GM12801 (cell line): ENCODE results near the gene ZBTB48.

Source experiments
- TF ChIP-seq, protein P1 (sequence below): IDR thresholded peaks from one replicate; pipeline ENCODE4 v1.5.1; 2011; ENCODE audit warnings: control low read depth; ENCODE audit not compliant: insufficient read length; ENCODE audit errors: extremely low read depth

The ZBTB48 gene

DNA sequence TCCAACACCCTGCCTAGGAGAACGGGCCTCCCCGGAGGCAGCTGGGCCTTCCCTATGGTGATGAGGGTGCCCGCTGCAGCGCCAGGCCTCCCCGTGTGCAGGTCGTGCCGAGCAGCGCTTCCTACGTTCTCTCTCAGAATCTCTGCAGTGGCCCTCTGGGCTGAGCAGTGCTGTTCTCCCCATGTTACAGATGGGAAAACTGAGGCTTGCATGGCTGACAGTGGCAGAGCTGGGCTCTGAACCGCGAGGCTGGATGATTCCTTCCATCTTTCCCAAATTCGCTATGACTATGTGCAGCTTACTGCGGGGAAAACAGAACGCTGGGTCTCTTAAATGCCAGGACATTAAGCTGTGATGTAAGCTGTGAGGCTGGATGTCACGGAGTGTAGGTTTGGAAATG is 14.0 kb downstream of the ZBTB48 start:
- TF ChIP-seq, protein P1, sequence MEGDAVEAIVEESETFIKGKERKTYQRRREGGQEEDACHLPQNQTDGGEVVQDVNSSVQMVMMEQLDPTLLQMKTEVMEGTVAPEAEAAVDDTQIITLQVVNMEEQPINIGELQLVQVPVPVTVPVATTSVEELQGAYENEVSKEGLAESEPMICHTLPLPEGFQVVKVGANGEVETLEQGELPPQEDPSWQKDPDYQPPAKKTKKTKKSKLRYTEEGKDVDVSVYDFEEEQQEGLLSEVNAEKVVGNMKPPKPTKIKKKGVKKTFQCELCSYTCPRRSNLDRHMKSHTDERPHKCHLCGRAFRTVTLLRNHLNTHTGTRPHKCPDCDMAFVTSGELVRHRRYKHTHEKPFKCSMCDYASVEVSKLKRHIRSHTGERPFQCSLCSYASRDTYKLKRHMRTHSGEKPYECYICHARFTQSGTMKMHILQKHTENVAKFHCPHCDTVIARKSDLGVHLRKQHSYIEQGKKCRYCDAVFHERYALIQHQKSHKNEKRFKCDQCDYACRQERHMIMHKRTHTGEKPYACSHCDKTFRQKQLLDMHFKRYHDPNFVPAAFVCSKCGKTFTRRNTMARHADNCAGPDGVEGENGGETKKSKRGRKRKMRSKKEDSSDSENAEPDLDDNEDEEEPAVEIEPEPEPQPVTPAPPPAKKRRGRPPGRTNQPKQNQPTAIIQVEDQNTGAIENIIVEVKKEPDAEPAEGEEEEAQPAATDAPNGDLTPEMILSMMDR, result no peak

DNA sequence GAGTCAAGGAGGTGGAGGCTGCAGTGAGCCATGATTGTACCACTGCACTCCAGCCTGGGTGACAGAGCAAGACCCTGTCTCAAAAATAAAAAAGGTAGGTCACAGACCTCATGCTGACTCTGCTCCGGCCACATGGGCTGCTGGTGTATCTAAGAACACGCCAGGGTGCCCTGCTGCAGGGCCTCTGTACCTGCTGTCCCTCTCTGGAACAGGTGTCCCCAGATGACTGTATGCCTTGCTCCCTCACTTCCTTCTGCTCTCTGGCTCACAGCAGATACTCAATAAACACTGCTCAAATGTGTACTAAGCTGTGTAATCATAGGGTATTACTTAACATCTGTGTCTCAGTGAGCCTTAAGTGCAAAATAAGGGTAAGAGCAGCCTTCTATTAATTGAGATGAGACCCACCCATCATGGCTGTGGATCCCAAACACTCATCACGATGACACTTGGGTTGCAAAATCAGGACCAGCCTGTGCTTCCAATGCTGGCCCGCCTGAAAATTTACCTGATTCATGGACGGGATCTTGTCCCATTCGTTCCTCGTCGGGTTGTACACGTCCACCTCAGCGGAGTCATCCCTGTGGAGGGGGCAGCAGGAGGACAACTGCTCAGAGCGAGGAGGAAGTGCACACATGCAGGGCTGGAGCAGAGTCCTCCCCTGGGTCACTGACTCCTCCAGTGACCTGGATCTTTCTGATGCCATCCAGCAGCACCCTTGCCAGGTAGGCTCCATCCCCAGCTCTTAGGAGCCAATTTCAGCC is 15.4 kb downstream of the ZBTB48 start:
- TF ChIP-seq, protein P1, result no peak

DNA sequence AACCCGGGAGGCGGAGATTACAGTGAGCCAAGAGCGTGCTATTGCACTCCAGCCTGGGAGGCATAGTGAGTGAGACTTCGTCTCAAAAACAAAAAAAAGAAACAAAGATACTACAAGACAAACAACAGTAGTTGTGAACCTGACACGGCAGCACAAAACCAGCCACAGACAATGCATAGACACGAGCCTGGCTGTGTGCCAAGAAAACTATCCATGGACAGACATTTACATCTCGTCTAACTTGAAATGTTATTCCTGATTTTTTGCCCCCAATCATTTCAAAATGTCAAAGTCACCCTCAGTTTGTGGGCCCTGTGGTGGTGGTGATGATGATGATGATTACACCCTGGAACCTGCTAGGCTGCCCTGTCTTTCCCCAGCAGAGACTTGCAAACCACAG is 16.6 kb downstream of the ZBTB48 start:
- TF ChIP-seq, protein P1, result no peak

DNA sequence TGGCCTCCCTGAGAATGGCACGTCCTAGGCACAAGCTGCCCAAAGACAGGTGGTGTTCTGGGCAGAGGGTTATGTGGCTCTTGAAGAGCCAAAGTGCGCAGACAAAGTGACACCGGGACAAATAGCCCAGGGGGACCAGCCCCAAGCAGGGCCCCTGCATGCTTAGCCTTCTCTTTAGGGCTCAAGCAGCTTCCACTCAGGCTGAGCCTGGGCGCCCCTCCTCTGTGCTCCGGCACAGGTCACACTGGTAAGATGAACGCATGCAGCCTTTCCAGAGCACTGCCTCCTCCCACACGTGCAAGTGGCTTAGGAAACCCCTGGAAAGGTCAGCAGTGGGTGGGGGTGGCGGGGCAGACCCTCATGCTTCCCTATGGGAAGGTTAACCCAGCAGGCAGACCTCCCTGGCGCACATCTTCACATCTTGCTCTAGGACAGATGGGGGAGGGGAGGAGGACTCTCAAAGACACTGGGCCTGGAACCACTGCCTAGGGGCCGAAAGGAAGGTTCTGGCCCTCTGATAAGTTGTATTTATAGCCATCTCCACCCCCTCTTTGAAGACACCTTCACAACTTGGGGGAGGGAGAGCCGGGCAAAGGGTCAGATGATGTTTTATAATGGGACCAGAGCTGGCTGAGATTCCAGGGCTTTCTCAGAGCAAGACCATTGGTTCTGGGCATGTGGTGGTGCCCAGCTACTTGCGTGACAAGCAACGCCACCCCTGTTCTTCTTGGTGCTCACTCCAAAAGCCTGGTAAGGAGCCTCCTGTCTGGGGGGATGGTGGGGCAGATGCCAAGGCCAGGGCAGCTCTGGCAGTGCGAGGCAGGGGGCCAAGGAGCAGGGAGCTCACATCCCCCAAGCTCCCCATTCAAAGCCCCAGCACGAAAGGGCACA is 17.3 kb downstream of the ZBTB48 start:
- TF ChIP-seq, protein P1, result no peak

DNA sequence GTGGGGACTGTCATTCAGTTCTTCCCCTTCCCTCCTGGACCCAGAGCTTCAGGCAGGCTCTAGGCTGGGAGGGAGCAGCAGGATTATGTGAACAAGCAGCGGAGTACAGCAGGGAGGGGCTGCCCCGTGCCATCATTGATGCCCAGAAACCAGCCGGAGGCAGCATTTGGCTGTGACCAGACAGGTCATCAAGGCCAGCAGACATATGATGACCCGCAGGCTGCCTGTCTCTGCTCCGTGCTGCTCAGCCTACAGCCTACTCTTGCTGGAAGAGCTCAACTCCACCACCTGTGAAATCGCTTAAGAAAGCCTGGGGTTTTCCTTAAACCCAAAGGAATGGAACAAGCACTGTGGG is 18.0 kb downstream of the ZBTB48 start:
- TF ChIP-seq, protein P1, result no peak

DNA sequence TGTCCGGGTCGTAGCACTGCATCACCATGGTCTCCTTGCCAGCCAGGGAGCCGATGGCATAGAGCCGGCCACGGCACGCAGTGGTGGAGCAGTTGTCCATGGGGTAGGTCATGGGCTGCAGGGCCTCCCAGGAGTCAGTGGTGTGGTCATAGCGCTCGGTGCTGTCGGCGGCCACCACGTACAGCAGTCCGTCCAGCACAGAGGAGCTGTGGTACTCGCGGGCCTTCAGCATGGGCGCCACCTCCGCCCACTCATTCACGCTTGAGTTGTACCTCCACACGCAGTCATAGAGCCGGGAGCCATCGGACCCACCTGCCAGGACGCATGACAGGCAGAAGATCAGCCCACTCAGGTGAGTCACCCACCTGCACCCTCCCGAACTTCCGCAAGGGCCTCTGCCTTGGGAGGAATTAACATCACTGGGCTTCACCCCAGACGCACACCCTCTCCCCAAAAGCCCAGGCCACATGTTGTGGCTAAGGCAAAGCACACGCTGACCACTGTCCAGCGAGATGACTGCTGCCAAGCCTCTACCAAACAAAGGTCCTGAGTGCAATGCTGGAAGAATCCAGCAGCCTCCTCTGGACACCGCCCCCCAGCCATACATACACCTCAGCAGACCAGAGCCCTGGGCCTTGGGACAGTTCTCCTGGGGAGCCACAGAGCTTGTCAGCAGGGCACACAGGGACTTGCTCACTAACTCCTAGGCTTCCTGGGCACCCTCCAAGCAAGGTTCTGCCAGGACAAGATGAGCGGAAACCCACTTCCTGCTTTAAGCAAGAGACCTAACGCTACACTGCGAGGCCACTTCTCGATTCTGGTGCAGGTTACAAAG is 19.6 kb downstream of the ZBTB48 start:
- TF ChIP-seq, protein P1, result no peak
